GM10248 (cell line): Measurements from ENCODE around the gene MR1.
A peak's percentile ranks its signal among the peaks of the same experiment; 100 is the strongest.

ENCODE experiments used
- CTCF ChIA-PET: fragments of 300-600 bp; sonication (Branson Sonifier 250); formaldehyde crosslinking; extraction: SDS; loops from one replicate; lab custom pipeline; 2021; ENCODE audit warnings: antibody characterized with exemption; lab: Yijun Ruan, JAX
- POLR2A ChIA-PET: fragments of 350-650 bp; sonication (Branson Sonifier 250); formaldehyde crosslinking; extraction: SDS; loops from one replicate; lab custom pipeline; 2020; ENCODE audit warnings: antibody characterized with exemption; lab: Yijun Ruan, JAX
- DNase-seq: peaks from one replicate; pipeline ENCODE4 v3.0.0; 2012; ENCODE audit errors: extremely low spot score
- CTCF ChIP-seq: IDR thresholded peaks from 2 replicates; pipeline ENCODE4 v1.5.1; 2012; ENCODE audit warnings: mild to moderate bottlenecking, low read depth; ENCODE audit errors: extremely low read depth, missing control alignments, control extremely low read depth

MR1 gene

GRCh38 chr1:181086926-181087325, 53.1 kb downstream of the MR1 start:
- no peak for TF ChIP-seq CTCF
- CTCF ChIA-PET: interaction anchor here (1.2 to 6.1 kb wide), 9 partner anchors 11 to 205 kb away, joined by 3 to 74 read pairs (median 5); no protein-coding TSS in a partner anchor
- DNase-seq: no peak
- POLR2A ChIA-PET: interaction anchor here (0.7 to 1.1 kb wide), 2 partner anchors 13 to 63 kb away, joined by 3 to 4 read pairs; no protein-coding TSS in a partner anchor

DNA sequence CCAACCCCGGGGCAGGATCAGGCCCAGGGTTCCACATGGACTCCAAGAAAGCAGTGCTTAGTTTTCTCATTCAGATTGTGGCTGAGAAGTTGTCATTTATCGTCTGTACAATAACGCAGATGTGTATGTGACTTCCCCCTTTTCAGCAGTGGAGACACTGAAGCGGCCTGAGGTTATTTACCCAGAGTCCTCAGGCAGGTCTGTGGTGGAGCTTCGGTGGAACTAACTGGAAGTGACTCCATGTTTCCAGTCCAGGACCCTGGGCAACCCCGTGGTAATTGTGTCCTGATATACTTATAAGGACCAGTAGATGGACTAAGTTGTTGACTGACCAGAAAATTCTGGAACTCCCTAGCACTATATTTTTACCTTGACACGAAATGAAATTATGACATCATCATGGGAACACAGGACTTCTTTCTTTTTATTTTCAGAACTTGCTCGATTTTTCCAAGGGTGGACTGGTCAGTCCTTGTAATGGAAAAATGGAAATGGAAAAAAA, 53.7 kb downstream of the MR1 start:
- ChIA-PET CTCF (interaction anchor here (1.2 to 6.1 kb wide), 7 partner anchors 10 to 206 kb away, joined by 3 to 74 read pairs (median 5); no protein-coding TSS in a partner anchor), POLR2A (interaction anchor here (0.6 to 1.1 kb wide), 2 partner anchors 12 to 44 kb away, joined by 3 to 4 read pairs; no protein-coding TSS in a partner anchor)
- no peak for TF ChIP-seq CTCF
- DNase-seq: peak; percentile 55

DNA sequence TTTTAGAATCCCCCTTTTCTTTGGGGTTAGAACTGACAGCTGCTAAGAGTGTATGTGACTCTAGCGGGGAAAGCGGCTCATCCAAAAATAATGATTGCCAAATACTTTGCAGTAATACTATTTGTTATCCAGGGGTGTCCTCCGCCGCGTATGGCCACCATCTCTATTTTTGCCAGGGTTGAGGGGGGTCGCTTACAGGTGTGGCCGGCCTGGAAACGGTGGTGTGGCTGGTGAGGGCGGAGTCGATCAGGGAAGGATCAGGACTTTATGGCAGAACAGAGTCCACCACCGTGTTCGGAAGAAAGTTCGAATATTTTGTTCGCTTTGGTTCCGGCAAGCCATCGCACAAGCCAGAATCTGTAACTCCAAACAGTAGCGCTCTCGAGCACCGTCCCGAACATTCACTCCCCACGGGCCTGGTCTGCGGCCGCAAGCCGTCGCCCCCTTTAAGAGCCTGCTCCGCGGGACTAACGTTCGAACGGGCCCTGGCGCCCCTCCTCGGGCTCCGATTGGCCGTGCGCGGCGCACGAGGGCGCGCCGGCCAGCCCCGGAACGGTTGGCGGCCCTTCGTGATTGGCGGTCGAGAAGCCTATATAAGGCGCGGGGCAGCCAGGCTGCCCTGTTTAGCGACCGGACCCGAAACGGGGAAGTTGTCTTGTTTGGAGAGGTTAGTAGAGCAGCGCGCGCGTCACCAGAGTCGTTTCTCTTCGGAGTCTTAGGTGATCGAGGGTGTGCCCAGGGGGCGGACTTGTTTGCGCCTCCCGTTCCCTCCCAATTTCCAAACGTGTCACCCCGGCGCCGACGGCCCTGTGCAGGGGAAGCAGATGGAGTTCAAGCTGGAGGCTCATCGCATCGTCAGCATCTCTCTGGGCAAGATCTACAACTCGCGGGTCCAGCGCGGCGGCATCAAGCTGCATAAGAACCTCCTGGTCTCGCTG, 54.6 kb downstream of the MR1 start, which contains the start of gene IER5:
TSS of gene IER5 (plus strand) at position 622 of the 938 bp plus-strand sequence. CDS start at position 825, 203 bp downstream.
- ChIA-PET CTCF (interaction anchor here (1.6 to 6.1 kb wide), 5 partner anchors 9 to 55 kb away, joined by 5 to 74 read pairs (median 9); no protein-coding TSS in a partner anchor), POLR2A (interaction anchor here (0.6 to 5.1 kb wide), 23 partner anchors 9 to 716 kb away, joined by 3 to 110 read pairs (median 4); partner anchors contain the start of gene MR1)
- no peak for TF ChIP-seq CTCF
- peak; percentile 94 for DNase-seq

GRCh38 chr1:181089017-181089675, 55.4 kb downstream of the MR1 start:
- DNase-seq: no peak
- no peak for TF ChIP-seq CTCF
- ChIA-PET POLR2A (interaction anchor here (0.6 to 5.1 kb wide), 24 partner anchors 10 to 716 kb away, joined by 3 to 110 read pairs (median 5); partner anchors contain the start of gene MR1), CTCF (interaction anchor here (1.8 to 6.1 kb wide), 4 partner anchors 11 to 54 kb away, joined by 7 to 74 read pairs (median 41); no protein-coding TSS in a partner anchor)

DNA sequence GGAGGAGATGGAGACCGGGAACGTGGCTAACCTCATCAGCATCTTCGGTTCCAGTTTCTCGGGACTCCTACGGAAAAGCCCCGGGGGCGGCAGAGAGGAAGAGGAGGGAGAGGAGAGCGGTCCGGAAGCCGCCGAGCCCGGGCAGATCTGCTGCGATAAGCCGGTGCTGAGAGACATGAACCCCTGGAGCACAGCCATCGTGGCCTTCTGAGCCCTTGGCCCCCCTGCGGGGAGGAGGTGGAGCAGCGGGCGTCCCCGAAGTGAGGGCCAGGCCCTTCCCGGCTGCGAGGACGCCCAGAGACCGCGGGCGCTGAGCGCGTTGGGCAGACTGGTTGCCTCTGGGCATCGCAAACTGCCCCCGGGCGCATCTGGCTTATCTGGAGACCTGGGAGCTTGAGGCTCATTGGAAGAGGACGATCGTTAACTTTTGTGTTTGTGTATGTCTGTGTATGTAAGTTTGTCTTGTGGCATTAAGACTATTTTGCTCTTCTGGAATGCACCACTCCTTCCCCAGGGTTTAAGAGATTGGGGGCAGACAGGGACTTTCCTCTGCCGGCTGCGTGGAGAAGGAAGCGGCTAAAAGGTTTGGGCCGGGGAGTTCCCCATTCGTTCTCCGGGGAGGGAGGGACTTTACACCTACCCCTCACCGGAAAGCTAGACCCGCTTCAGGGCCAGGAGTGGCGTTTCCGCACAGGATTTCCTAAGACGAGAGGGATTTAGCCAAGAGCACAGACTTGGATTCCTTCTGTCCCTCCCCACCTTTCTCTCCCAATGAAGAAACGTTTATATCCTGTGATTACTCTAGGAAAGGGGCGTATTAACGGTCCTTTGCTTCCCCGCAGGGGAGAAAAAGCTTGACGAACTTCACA, 56.1 kb downstream of the MR1 start:
- peak; percentile 59 for DNase-seq
- TF ChIP-seq CTCF: no peak
- CTCF ChIA-PET: interaction anchor here (0.8 to 10.0 kb wide), 14 partner anchors 10 to 335 kb away, joined by 3 to 71 read pairs (median 6); no protein-coding TSS in a partner anchor
- POLR2A ChIA-PET: interaction anchor here (0.6 to 5.1 kb wide), 23 partner anchors 11 to 1854 kb away, joined by 3 to 110 read pairs (median 5); partner anchors contain the start of genes MR1 and STX6
